Astrocyte of the cerebellum (primary cell): ENCODE measurements around the gene MAST3.
A peak's percentile ranks its signal among the peaks of the same experiment; 100 is the strongest.

ENCODE experiments used
- DNase-seq: peaks from one replicate; pipeline ENCODE4 v3.0.0-alpha.2; 2011; ENCODE audit warnings: low read depth
- H3K4me3 ChIP-seq: 2 replicates; pipeline ENCODE4 v1.5.1; 2011; ENCODE audit warnings: mild to moderate bottlenecking, low read depth, low read length, moderate library complexity
- CTCF ChIP-seq: IDR thresholded peaks from 2 replicates; pipeline ENCODE4 v1.5.1; 2012; ENCODE audit warnings: low read length, low read depth, moderate library complexity, mild to moderate bottlenecking; ENCODE audit errors: missing control alignments
- in situ Hi-C: cut with HindIII; loops from 2 replicates; pipeline ENCODE4 v1.10.0; 2017; ENCODE audit warnings: low sequenced_read_pairs

MAST3 gene

GRCh38 chr19:18091217-18091608 is 6.4 kb upstream of the MAST3 start:
- no peak overlapping the region for H3K4me3 ChIP-seq
- in situ Hi-C loops, result no loop called here
- no peak for TF ChIP-seq CTCF
- DNase-seq, result no peak

GRCh38 chr19:18093439-18094161 is 4.0 kb upstream of the MAST3 start:
- no peak for DNase-seq
- in situ Hi-C loops, result no loop called here
- H3K4me3 ChIP-seq, result no peak overlapping the region

GRCh38 chr19:18096258-18096657 is 1.3 kb upstream of the MAST3 start:
- no peak overlapping the region for H3K4me3 ChIP-seq
- in situ Hi-C loops, result no loop called here
- TF ChIP-seq CTCF, result no peak
- DNase-seq, result no peak

More at GRCh38 chr19:18093439-18094161, 4.0 kb upstream of the MAST3 start:
- TF ChIP-seq CTCF, result no peak

GRCh38 chr19:18097993-18098890 is 664 bp downstream of the MAST3 start:
- no peak for TF ChIP-seq CTCF
- no peak for DNase-seq
- in situ Hi-C loops, result no loop called here
- H3K4me3 ChIP-seq, result peak overlapping the region; percentile 33

- no peak for TF ChIP-seq CTCF
- in situ Hi-C loops, result no loop called here
- DNase-seq, result no peak
- no peak overlapping the region for H3K4me3 ChIP-seq
These were observed 1.5 kb downstream of the MAST3 start for GRCh38 chr19:18098891-18099622.

GRCh38 chr19:18099623-18099995 is 2.0 kb downstream of the MAST3 start:
- DNase-seq, result no peak
- in situ Hi-C loops, result no loop called here
- no peak overlapping the region for H3K4me3 ChIP-seq
- no peak for TF ChIP-seq CTCF
